PC-9 (cell line): ENCODE data around the gene KLF17. TPM values are rescaled to one million over a fixed set of nuclear protein-coding genes. Genes with fewer than 3 reads are reported as not detected.

ENCODE experiments used
- Bru-seq: library from RNA; stranded (reverse); fragments of 400-500 nt; gene quantifications from one replicate; lab custom pipeline; 2021; lab: Mats Ljungman, UMichigan
- BruChase-seq, 2 experiments: library from RNA; stranded (reverse); fragments of 400-500 nt; gene quantifications; one replicate each; lab custom pipeline; 2021; lab: Mats Ljungman, UMichigan
- BruUV-seq: library from RNA; stranded (reverse); fragments of 400-500 nt; replicated peaks from 2 replicates; lab custom pipeline; 2021; lab: Mats Ljungman, UMichigan
- CTCF ChIA-PET: fragments of 300-600 bp; sonication (Branson Sonifier 250); formaldehyde crosslinking; loops from one replicate; lab custom pipeline; 2022; ENCODE audit warnings: antibody characterized with exemption; lab: Charles Lee
- POLR2A ChIA-PET: fragments of 300-600 bp; sonication (Branson Sonifier 250); formaldehyde crosslinking; loops from one replicate; lab custom pipeline; 2022; ENCODE audit warnings: antibody characterized with exemption; ENCODE audit not compliant: unreplicated experiment; lab: Charles Lee
- DNase-seq, 2 experiments: peaks; one replicate each; pipeline versions ENCODE4 v3.0.0 to v3.0.0-alpha.2; 2015 to 2022; ENCODE audit warnings: mixed read lengths in 1 of 2
- H2AFZ ChIP-seq: fragments of 200-600 bp; sonication (generic); 2 replicates; pipeline ENCODE4 v1.8.1; 2017; ENCODE audit warnings: antibody characterized with exemption
- H3F3A ChIP-seq: fragments of 200-600 bp; sonication (generic); 2 replicates; pipeline ENCODE4 v1.8.1; 2017; ENCODE audit warnings: antibody characterized with exemption, mild to moderate bottlenecking, low read depth; ENCODE audit not compliant: insufficient read depth
- H3K27ac ChIP-seq: fragments of 200-600 bp; sonication (generic); 2 replicates; pipeline ENCODE4 v1.6.1; 2016; ENCODE audit warnings: mixed run types
- H3K27me3 ChIP-seq: fragments of 200-600 bp; sonication (generic); 2 replicates; pipeline ENCODE4 v1.6.1; 2016; ENCODE audit warnings: low read depth, mixed run types; ENCODE audit not compliant: insufficient read depth
- H3K36me3 ChIP-seq: fragments of 200-600 bp; sonication (generic); 2 replicates; pipeline ENCODE4 v1.6.1; 2016; ENCODE audit warnings: low read depth, mixed run types
- H3K4me1 ChIP-seq: fragments of 200-600 bp; sonication (generic); replicated peaks from 2 replicates; pipeline ENCODE4 v1.6.1; 2016; ENCODE audit warnings: mixed run types; ENCODE audit not compliant: insufficient read depth
- H3K4me2 ChIP-seq: fragments of 200-600 bp; sonication (generic); 2 replicates; pipeline ENCODE4 v1.6.1; 2017; ENCODE audit warnings: mixed run types
- H3K4me3 ChIP-seq: fragments of 200-600 bp; sonication (generic); 2 replicates; pipeline ENCODE4 v1.6.1; 2016; ENCODE audit warnings: mixed run types
- H3K79me2 ChIP-seq: fragments of 200-600 bp; sonication (generic); 2 replicates; pipeline ENCODE4 v1.6.1; 2017; ENCODE audit warnings: low read depth, mixed run types
- H3K9me2 ChIP-seq: fragments of 200-600 bp; sonication (generic); 2 replicates; pipeline ENCODE4 v1.8.1; 2017; ENCODE audit warnings: mild to moderate bottlenecking; ENCODE audit not compliant: insufficient read depth
- H3K9me3 ChIP-seq: fragments of 200-600 bp; sonication (generic); 2 replicates; pipeline ENCODE4 v1.8.1; 2016; ENCODE audit warnings: low read depth; ENCODE audit not compliant: insufficient read depth
- H4K20me1 ChIP-seq: fragments of 200-600 bp; sonication (generic); 2 replicates; pipeline ENCODE4 v1.8.1; 2017; ENCODE audit not compliant: insufficient read depth
- CTCF ChIP-seq: fragments of 200-600 bp; sonication (generic); conservative IDR thresholded peaks from 2 replicates; pipeline ENCODE4 v1.6.1; 2017; ENCODE audit warnings: mixed run types, antibody characterized with exemption, mild to moderate bottlenecking, moderate library complexity
- EZH2 ChIP-seq: fragments of 200-600 bp; sonication (generic); IDR thresholded peaks from 2 replicates; pipeline ENCODE4 v1.8.0; 2017; ENCODE audit warnings: antibody characterized with exemption, low read depth
- intact Hi-C: fragments of 100-400 bp; cut with micrococcal nuclease; formaldehyde crosslinking; loops from one replicate; pipeline ENCODE4 v1.10.0; 2022; ENCODE audit not compliant: unreplicated experiment
- long read RNA-seq: library from polyadenylated mRNA; stranded (forward); transcript quantifications from one replicate; pipeline ENCODE4 v2.0.0, GENCODE V29; 2022
- total RNA-seq: library from RNA; stranded (reverse); gene quantifications from 2 replicates; pipeline ENCODE4 v1.2.3, GENCODE V29; 2021

Gene KLF17
- total RNA-seq (not detected in 2 replicates), Bru-seq, nascent RNA (percentile 11 among the genes with signal in this experiment), BruChase-seq, experiment 1, labeled RNA remaining after a 2-hour chase (percentile 12 among the genes with signal in this experiment), BruChase-seq, experiment 2, labeled RNA remaining after a 6-hour chase (percentile 18 among the genes with signal in this experiment)
- long read RNA-seq: 0 reads

GRCh38 chr1:44118682-44119081 lies at the start of gene KLF17:
TSS of gene KLF17 (plus strand) at chr1:44118821. CDS start at chr1:44118908, 87 bp downstream.
- intact Hi-C loops: no loop called here
- CTCF ChIA-PET: no interaction called here

DNA sequence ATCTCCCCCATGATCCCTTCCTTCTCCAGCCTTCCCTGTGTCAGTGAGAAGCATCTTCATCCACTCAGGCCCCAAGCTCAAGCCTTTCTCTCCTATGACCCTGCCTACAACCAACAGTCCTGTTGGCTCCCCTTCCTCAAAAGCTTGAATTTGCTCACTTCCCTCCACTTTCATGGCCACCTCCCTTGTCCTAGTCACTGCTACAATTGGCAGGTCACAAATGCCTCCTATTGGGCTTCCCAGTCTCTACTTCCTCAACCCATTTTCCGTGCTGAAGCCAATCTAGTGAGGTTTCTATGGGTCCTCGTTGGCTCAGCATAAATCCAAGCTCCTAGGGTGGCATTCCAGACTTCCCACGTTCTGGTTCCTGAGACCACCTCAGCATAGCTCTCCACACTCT lies 47.2 kb upstream of the KLF17 start:
- Histone ChIP-seq H2AFZ (no peak overlapping the region), H3K4me1 (peaks cover 25% of the 10 kb centered on the region), H3K36me3 (no peaks in the 10 kb centered on the region), H3K9me2 (no peaks in the 10 kb centered on the region), H3K9me3 (no peaks in the 10 kb centered on the region), H3K79me2 (no peaks in the 10 kb centered on the region), H4K20me1 (no peaks in the 10 kb centered on the region), H3F3A (no peaks in the 10 kb centered on the region; the same call in 1 of the 2 replicates), H3K27me3 (no peaks in the 10 kb centered on the region), H3K4me2 (no peak overlapping the region), H3K27ac (no peak overlapping the region), H3K4me3 (no peak overlapping the region)
- DNase-seq: no peak
- CTCF ChIA-PET: no interaction called here
- intact Hi-C loops: no loop called here
- no TSS peak for BruUV-seq
- TF ChIP-seq EZH2 (no peak), CTCF (no peak)
- POLR2A ChIA-PET: no interaction called here

More at GRCh38 chr1:44118682-44119081, at the start of gene KLF17:
- H2AFZ ChIP-seq: no peak within 1 kb of the TSS
- no peaks in the 10 kb centered on the region for H3K9me2 ChIP-seq
- H3K27ac ChIP-seq: no peak within 1 kb of the TSS
- no peaks in the 10 kb centered on the region for H3K36me3 ChIP-seq
- no peaks in the 10 kb centered on the region for H3K9me3 ChIP-seq
- DNase-seq: no peak
- no peaks in the 10 kb centered on the region for H3K79me2 ChIP-seq
- H3K4me3 ChIP-seq: no peak within 1 kb of the TSS
- no TSS peak for BruUV-seq
- H3K4me2 ChIP-seq: no peak within 1 kb of the TSS
- H4K20me1 ChIP-seq: no peaks in the 10 kb centered on the region
- no peaks in the 10 kb centered on the region for H3K27me3 ChIP-seq
- POLR2A ChIA-PET: no interaction called here
- H3F3A ChIP-seq: no peaks in the 10 kb centered on the region
- no peaks in the 10 kb centered on the region for H3K4me1 ChIP-seq
- TF ChIP-seq CTCF (no peak), EZH2 (no peak)

- ChIA-PET POLR2A (interaction anchor here (0.5 kb wide), 1 partner anchor 320 kb away, joined by 5 read pairs; no protein-coding TSS in a partner anchor), CTCF (no interaction called here)
- H3K79me2 ChIP-seq: no peaks in the 10 kb centered on the region
- no peak overlapping the region for H2AFZ ChIP-seq
- no peaks in the 10 kb centered on the region for H3K9me2 ChIP-seq
- intact Hi-C loops: no loop called here
- no peak overlapping the region for H3K27ac ChIP-seq
- peak in 1 of 2 experiments; percentile 40 for DNase-seq
- no peaks in the 10 kb centered on the region for H3K27me3 ChIP-seq
- H3K4me2 ChIP-seq: no peak overlapping the region
- no peaks in the 10 kb centered on the region for H3K36me3 ChIP-seq
- peaks cover 19% of the 10 kb centered on the region for H3K4me1 ChIP-seq
- BruUV-seq: no TSS peak
- TF ChIP-seq EZH2 (no peak), CTCF (no peak)
- no peaks in the 10 kb centered on the region for H4K20me1 ChIP-seq
- no peaks in the 10 kb centered on the region; the same call in 1 of the 2 replicates for H3F3A ChIP-seq
- no peaks in the 10 kb centered on the region for H3K9me3 ChIP-seq
- no peak overlapping the region for H3K4me3 ChIP-seq
Observed at GRCh38 chr1:44072204-44072603, 46.4 kb upstream of the KLF17 start.
